Hepatocyte (in vitro differentiated cells): ENCODE data around the gene TASOR2. TPM values are rescaled to one million over a fixed set of nuclear protein-coding genes. Genes with fewer than 3 reads are reported as not detected.

Experiments
- DNase-seq: peaks from one replicate; pipeline ENCODE4 v3.0.0-alpha.2; 2016; ENCODE audit warnings: low spot score
- H2AFZ ChIP-seq: fragments of 200-600 bp; sonication (generic); 2 replicates; pipeline ENCODE4 v1.6.0; 2016; ENCODE audit warnings: antibody characterized with exemption, mild to moderate bottlenecking
- H3K27ac ChIP-seq: fragments of 200-600 bp; sonication (generic); 2 replicates; pipeline ENCODE4 v1.5.1; 2016; ENCODE audit warnings: mild to moderate bottlenecking
- H3K27me3 ChIP-seq: fragments of 200-600 bp; sonication (generic); 2 replicates; pipeline ENCODE4 v1.6.1; 2016
- H3K36me3 ChIP-seq: fragments of 200-600 bp; sonication (generic); replicated peaks from 2 replicates; pipeline ENCODE4 v1.5.1; 2016; ENCODE audit warnings: low read depth; ENCODE audit not compliant: insufficient read depth
- H3K4me1 ChIP-seq: fragments of 200-600 bp; sonication (generic); 2 replicates; pipeline ENCODE4 v1.5.1; 2016; ENCODE audit warnings: mild to moderate bottlenecking, moderate library complexity; ENCODE audit not compliant: insufficient read depth
- H3K4me2 ChIP-seq: fragments of 200-600 bp; sonication (generic); 2 replicates; pipeline ENCODE4 v1.6.0; 2016
- H3K4me3 ChIP-seq: fragments of 200-600 bp; sonication (generic); 2 replicates; pipeline ENCODE4 v1.5.1; 2016; ENCODE audit warnings: mild to moderate bottlenecking
- H3K79me2 ChIP-seq: fragments of 200-600 bp; sonication (generic); 2 replicates; pipeline ENCODE4 v1.6.0; 2017; ENCODE audit warnings: mild to moderate bottlenecking
- H3K9me2 ChIP-seq: fragments of 200-600 bp; sonication (generic); replicated peaks from 2 replicates; pipeline ENCODE4 v1.6.0; 2017; ENCODE audit warnings: mild to moderate bottlenecking; ENCODE audit not compliant: insufficient read depth
- H3K9me3 ChIP-seq: fragments of 200-600 bp; sonication (generic); 2 replicates; pipeline ENCODE4 v1.5.1; 2016; ENCODE audit warnings: low read depth, mild to moderate bottlenecking
- H4K20me1 ChIP-seq: fragments of 200-600 bp; sonication (generic); 2 replicates; pipeline ENCODE4 v1.6.0; 2016; ENCODE audit warnings: mild to moderate bottlenecking; ENCODE audit not compliant: insufficient read depth, poor library complexity, severe bottlenecking
- EZH2 ChIP-seq: fragments of 200-600 bp; sonication (generic); IDR thresholded peaks from 2 replicates; pipeline ENCODE4 v1.6.1; 2016; ENCODE audit warnings: antibody characterized with exemption, mild to moderate bottlenecking, borderline replicate concordance
- EZH2phosphoT487 ChIP-seq: fragments of 200-600 bp; sonication (generic); IDR thresholded peaks from one replicate; pipeline ENCODE4 v1.6.1; 2018; ENCODE audit warnings: antibody characterized with exemption, mild to moderate bottlenecking, low read depth, moderate library complexity; ENCODE audit not compliant: unreplicated experiment, severe bottlenecking
- WGBS: methylation state at CpG from one replicate; pipeline ENCODE4 v1.1.6; 2016; ENCODE audit warnings: low lambda C conversion rate; ENCODE audit errors: missing lambda C conversion rate; 5-methylcytosine and 5-hydroxymethylcytosine counted together
- polyA plus RNA-seq: library from polyadenylated mRNA; unstranded; fragments of >200 nt; fragmentation: Nextera tagmentation; extraction: Ambion mirVana; gene quantifications from 2 replicates; pipeline ENCODE4 v1.2.1, GENCODE V29; 2016
- total RNA-seq: library from RNA; depleted of rRNA; stranded (reverse); fragments of >200 nt; gene quantifications from 2 replicates; pipeline ENCODE4 v1.2.3, GENCODE V29; 2014
- TF ChIP-seq, protein P1 (sequence below): fragments of 200-600 bp; sonication (generic); IDR thresholded peaks from 2 replicates; pipeline ENCODE4 v1.5.1; 2016; ENCODE audit warnings: antibody characterized with exemption, mild to moderate bottlenecking; ENCODE audit not compliant: poor library complexity

The TASOR2 gene
- total and polyA plus RNA-seq, 2 experiments from 2014 or later, result 13.5 to 38.4 TPM

- Histone ChIP-seq H3K9me3 (no peaks in the 10 kb centered on the region), H4K20me1 (no peaks in the 10 kb centered on the region), H3K9me2 (no peaks in the 10 kb centered on the region), H3K27me3 (no peaks in the 10 kb centered on the region), H3K4me3 (no peak overlapping the region), H3K27ac (no peak overlapping the region), H3K4me1 (no peaks in the 10 kb centered on the region), H3K79me2 (no peaks in the 10 kb centered on the region), H3K36me3 (no peaks in the 10 kb centered on the region), H2AFZ (no peak overlapping the region), H3K4me2 (no peak overlapping the region)
- no peak for DNase-seq
- 96% methylated on average over 4 of the region's 4 CpGs for WGBS
- TF ChIP-seq EZH2phosphoT487 (no peak), EZH2 (no peak)
- TF ChIP-seq, protein P1, sequence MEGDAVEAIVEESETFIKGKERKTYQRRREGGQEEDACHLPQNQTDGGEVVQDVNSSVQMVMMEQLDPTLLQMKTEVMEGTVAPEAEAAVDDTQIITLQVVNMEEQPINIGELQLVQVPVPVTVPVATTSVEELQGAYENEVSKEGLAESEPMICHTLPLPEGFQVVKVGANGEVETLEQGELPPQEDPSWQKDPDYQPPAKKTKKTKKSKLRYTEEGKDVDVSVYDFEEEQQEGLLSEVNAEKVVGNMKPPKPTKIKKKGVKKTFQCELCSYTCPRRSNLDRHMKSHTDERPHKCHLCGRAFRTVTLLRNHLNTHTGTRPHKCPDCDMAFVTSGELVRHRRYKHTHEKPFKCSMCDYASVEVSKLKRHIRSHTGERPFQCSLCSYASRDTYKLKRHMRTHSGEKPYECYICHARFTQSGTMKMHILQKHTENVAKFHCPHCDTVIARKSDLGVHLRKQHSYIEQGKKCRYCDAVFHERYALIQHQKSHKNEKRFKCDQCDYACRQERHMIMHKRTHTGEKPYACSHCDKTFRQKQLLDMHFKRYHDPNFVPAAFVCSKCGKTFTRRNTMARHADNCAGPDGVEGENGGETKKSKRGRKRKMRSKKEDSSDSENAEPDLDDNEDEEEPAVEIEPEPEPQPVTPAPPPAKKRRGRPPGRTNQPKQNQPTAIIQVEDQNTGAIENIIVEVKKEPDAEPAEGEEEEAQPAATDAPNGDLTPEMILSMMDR, result no peak
Observed at GRCh38 chr10:5730766-5731165, 46.1 kb downstream of the TASOR2 start.

- H3K9me2 ChIP-seq, result no peaks in the 10 kb centered on the region
- no peaks in the 10 kb centered on the region for H4K20me1 ChIP-seq
- no peaks in the 10 kb centered on the region for H3K9me3 ChIP-seq
- H2AFZ ChIP-seq, result no peak overlapping the region
- H3K4me1 ChIP-seq, result no peaks in the 10 kb centered on the region
- no peaks in the 10 kb centered on the region for H3K36me3 ChIP-seq
- H3K4me2 ChIP-seq, result no peak overlapping the region
- H3K4me3 ChIP-seq, result no peak overlapping the region
- no peaks in the 10 kb centered on the region for H3K27me3 ChIP-seq
- no peaks in the 10 kb centered on the region for H3K79me2 ChIP-seq
- DNase-seq, result no peak
- no peak for TF ChIP-seq EZH2
- TF ChIP-seq EZH2phosphoT487, result no peak
- TF ChIP-seq, protein P1, result no peak
- no peak overlapping the region for H3K27ac ChIP-seq
- WGBS, result 93% methylated on average over 3 of the region's 3 CpGs
Observed at GRCh38 chr10:5731559-5731958, 46.9 kb downstream of the TASOR2 start.

DNA sequence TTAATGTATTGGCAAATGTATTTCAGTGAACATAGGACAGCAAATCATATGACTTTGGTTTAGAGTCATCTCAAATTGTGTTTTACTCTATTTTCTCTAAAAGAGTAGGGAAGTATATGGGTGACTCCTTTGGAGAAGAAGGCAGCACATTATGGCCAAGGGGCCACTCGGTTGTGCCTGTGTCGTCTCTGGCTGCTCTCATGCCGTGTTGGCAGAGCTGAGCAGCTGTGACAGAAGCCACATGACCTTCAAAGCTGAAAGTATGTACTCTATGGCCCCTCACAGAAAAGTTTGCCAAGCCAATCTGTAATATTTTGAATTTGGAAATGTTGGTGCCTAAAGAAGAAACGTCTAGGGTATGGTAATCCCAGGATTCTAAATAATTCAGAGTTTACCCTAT, 47.5 kb downstream of the TASOR2 start:
- no peaks in the 10 kb centered on the region for H3K4me1 ChIP-seq
- no peak overlapping the region for H3K4me3 ChIP-seq
- no peaks in the 10 kb centered on the region for H3K36me3 ChIP-seq
- no peak overlapping the region for H2AFZ ChIP-seq
- H3K4me2 ChIP-seq, result no peak overlapping the region
- no peak overlapping the region for H3K27ac ChIP-seq
- no peaks in the 10 kb centered on the region for H3K79me2 ChIP-seq
- no peaks in the 10 kb centered on the region for H3K9me2 ChIP-seq
- H3K9me3 ChIP-seq, result no peaks in the 10 kb centered on the region
- DNase-seq, result no peak
- no peaks in the 10 kb centered on the region for H3K27me3 ChIP-seq
- TF ChIP-seq EZH2phosphoT487, result no peak
- TF ChIP-seq, protein P1, result no peak
- TF ChIP-seq EZH2, result no peak
- 90% methylated on average over 4 of the region's 4 CpGs for WGBS
- H4K20me1 ChIP-seq, result no peaks in the 10 kb centered on the region

Other genes starting within 250 kb of the TASOR2 start
- not detected in 2 replicates for gene CALML5, start 185.3 kb upstream of the TASOR2 start, total RNA-seq
- not detected in 2 replicates for gene CALML5, start 185.3 kb upstream of the TASOR2 start, polyA plus RNA-seq
- gene CALML3, start 159.9 kb upstream of the TASOR2 start, total RNA-seq, result not detected in 2 replicates
- not detected in 2 replicates for gene CALML3, start 159.9 kb upstream of the TASOR2 start, polyA plus RNA-seq
- gene ASB13, start 18.2 kb upstream of the TASOR2 start, total RNA-seq, result 9.2 and 18.1 TPM in 2 replicates
- gene ASB13, start 18.2 kb upstream of the TASOR2 start, polyA plus RNA-seq, result 8.8 and 16.9 TPM in 2 replicates
- gene GDI2, start 128.6 kb downstream of the TASOR2 start, total RNA-seq, result 361 and 362 TPM in 2 replicates
- 132 and 149 TPM in 2 replicates for gene GDI2, start 128.6 kb downstream of the TASOR2 start, polyA plus RNA-seq
- 4.6 and 6.8 TPM in 2 replicates for gene ANKRD16, start 205.1 kb downstream of the TASOR2 start, total RNA-seq
- 11.5 and 15.7 TPM in 2 replicates for gene ANKRD16, start 205.1 kb downstream of the TASOR2 start, polyA plus RNA-seq
- gene FBH1, start 205.4 kb downstream of the TASOR2 start, total RNA-seq, result 66.1 and 66.4 TPM in 2 replicates
- 72.9 and 80.3 TPM in 2 replicates for gene FBH1, start 205.4 kb downstream of the TASOR2 start, polyA plus RNA-seq